NCI-H2029 treated with DMSO at 0.1 percent for 48 hours (cell line): ENCODE data around the gene ABHD14A.

Source experiments
- DNase-seq: peaks from one replicate; lab custom pipeline; 2025; lab: John Stamatoyannopoulos, UW

The ABHD14A gene

GRCh38 chr3:51997172-51997571, 22.3 kb downstream of the ABHD14A start:
- DNase-seq = no peak

DNA sequence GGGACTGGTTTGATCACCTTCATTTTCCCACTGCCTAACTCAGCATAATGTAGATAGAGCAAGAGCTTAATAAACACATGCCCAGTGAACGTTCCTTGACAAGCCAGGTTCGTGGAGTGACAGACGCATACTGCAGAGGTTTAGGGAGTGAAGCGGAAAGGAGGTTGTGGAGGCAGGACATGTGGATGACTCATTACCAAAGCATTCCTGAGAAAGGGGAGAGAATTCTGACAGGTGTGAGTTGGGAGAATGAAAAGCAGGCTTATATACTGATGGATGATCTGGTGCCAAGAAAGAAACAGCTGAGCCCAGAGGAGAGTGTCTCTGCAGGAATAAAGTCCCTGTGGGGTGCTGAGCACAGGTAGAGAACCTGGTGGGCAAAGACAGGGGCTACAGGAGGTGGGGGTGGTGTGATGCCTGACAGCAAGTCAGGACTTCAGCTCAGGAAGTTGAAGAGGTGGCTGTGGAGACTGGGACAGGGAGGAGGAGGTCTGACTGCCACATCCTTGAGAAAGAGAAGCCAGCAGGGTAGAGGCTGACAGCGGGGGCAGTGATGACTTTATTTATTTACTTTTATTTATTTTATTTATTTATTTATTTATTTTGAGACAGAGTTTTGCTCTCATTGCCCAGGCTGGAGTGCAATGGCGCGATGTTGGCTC, 23.2 kb downstream of the ABHD14A start:
- DNase-seq = no peak

DNA sequence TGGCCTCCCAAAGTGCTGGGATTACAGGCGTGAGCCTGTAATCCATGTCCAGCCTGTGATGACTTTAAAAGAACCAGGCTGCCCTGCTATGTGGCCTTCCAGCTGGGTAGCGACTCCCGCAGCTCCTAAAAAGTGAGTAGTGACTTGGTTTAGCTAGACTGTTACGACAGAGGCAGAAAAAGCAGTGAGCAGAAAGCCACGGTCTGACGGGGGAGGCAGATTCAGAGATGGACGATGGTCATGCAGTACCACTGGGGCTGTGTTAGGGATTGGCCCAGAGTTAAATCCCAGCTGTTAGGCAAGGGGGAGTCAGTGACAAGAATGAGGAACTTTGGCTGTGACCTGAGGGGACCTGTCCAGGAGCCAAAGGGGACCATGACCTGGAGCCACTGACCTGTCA, 23.9 kb downstream of the ABHD14A start:
- no peak for DNase-seq

DNA sequence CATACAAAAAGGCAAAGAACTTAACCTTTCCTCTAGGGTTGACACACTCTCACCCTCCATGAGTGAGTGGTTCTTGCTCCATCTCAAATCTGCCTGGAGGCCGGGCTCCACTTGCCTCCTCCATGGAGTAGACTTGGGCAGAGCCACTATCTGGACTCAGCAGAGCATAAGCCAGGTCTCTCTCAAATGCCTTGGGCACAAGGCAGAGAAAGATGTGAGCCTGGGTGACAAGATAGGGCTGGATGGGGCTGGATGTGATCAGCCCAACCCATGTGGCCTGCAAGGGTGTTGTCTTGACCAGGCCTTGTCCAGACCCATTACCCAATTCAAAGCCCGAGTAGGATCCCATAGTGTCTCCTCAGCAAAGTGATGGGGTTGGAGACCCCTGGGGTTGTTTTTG, 25.0 kb downstream of the ABHD14A start:
- DNase-seq = no peak

GRCh38 chr3:52001443-52001974, 26.6 kb downstream of the ABHD14A start:
- no peak for DNase-seq

GRCh38 chr3:52002748-52003147, 27.9 kb downstream of the ABHD14A start:
- no peak for DNase-seq

- no peak for DNase-seq
These were observed 29.4 kb downstream of the ABHD14A start for GRCh38 chr3:52004163-52004787.

- DNase-seq = no peak
These were observed 30.1 kb downstream of the ABHD14A start for GRCh38 chr3:52004906-52005395.

- DNase-seq = no peak
These were observed 30.7 kb downstream of the ABHD14A start for GRCh38 chr3:52005571-52005986.

DNA sequence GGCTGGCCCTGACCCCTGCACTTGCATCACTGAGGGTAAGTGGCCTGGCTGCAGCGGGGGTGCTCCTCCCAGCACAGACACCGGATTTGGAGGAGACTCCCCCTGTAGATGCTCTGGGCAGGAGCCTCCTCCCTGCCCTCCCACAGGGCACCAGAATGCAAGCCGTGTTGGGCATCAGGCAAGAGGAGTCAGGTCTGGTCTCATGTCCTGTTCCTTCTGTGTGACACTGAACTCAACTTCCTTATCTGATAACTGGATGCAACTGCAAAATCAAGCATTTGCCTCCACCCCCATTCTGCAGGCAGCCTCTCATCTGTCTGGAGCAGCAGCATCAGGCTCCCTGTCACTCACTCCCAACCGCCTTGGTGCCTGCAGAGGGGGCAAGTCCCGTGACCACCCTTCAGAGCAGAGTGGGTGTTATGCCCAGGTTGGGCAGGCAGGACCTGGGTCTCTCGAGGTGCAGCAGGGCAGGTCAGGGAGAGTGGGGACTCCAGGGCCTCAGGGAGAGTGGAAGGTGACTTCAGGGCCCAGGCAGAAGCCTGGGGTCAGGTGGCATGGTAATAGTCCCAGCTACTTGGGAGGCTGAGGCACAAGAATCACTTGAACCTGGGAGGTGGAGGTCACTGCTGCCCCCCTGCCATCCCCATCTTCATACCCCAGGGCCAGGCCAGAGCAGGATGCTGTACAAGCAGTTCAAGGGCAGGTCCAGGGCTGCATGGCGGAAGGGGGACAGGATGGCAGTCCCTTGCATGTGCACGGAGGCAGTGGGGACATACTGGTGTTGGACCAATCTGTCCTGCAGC, 31.4 kb downstream of the ABHD14A start:
- DNase-seq = no peak

DNA sequence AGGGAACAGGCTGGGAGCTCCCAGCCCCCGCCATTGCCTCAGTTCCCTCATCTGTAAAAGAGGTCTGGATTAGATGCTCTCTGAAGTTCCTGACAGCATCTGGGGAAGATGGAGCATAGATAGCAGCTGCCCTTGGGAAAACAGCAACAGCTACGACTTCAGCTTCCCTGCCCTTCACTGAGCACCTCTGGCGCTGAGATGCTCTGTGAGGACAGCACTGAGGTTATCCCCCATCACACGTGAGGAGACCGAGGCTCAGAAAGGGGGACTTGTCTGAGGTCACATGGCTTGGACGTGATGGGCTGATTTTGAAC, 31.9 kb downstream of the ABHD14A start:
- no peak for DNase-seq

DNA sequence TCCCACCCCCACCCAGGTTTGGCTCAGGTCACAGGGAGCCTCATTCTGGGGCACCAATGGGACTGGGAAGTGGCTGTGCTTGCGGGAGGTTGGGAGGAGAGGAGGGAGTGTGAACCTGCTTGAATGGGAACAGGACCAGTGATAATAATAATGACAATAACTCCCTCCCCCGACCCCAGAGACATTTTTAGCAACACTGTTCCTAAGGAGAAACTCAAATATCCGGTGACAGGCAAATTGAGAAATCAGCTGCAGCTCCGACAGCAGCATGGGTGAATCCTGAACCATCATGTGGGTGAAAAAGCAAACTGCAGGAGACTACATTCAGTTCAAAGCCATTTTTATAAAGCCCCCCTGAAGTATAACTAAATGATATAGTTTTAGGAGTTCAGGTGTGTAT, 32.4 kb downstream of the ABHD14A start:
- DNase-seq = no peak

GRCh38 chr3:52010431-52010830, 35.6 kb downstream of the ABHD14A start:
- no peak for DNase-seq

- no peak for DNase-seq
These were observed 37.8 kb downstream of the ABHD14A start for GRCh38 chr3:52012699-52013098.

GRCh38 chr3:52013802-52014598, 39.1 kb downstream of the ABHD14A start:
- DNase-seq = no peak

DNA sequence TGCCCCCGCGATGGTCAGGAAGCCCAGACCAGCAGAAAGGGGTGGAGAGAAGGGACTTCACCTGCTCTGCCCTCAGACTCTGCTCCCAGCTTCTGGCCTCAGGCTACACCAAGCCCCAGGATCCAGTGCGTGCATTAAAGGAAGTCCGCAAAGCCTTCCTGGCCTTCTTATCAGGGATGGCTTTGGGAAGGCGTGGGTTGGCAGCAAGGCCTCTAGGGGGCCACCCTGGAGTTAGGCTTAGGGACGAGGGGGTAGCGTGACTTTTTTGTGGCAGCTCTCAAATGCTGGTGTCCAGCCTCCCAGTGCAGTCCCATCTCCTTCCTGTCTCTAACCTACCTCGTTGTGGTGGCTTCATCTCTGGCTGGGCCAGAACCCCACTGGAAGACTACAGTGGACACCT, 39.7 kb downstream of the ABHD14A start:
- DNase-seq = no peak

GRCh38 chr3:52015438-52016228, 40.8 kb downstream of the ABHD14A start:
- no peak for DNase-seq

GRCh38 chr3:52017586-52017985, 42.7 kb downstream of the ABHD14A start:
- DNase-seq = no peak

DNA sequence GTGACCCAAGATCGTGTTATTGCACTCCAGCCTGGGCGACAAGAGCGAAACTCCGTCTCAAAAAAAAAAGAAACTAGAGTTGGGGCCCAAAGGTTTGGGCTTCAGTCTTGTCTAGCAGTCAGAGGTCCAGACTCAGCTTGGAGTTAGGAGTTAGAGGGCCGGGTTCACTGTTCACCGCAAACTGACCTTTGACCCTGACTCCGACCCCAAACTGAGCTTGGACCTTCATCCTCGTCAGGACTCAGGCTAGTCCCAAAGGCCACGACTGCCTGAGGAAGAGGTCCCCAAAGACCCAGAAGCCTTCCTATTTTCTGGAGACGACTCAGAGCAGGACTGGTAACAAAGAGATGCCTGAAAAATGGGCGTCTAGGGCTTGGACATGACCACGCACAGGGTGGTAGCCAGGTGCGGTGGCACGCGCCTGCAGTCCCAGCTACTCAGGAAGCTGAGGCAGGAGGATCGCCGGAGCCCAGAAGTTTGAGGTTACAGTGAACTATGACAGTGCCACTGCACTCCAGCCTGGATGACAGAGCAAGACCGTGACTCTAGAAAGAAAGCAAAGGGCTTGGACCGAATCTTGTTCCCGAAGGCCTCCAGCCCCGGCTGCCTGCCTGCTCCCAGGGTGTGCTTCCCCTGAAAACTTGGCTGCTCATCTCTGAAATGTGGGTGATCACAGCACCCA, 43.6 kb downstream of the ABHD14A start:
- DNase-seq = no peak

- DNase-seq = no peak
These were observed 44.7 kb downstream of the ABHD14A start for GRCh38 chr3:52019352-52020080.
